GM19467 (cell line): ENCODE data around the gene TLE5.
"Not testable (repeated sequence)": the region's sequence is repeated elsewhere in the genome, so short reads cannot be mapped to it uniquely, and the experiment has no call there.

Experiments
- ATAC-seq: cut with Tn5 transposase; IDR thresholded peaks from one replicate; pipeline ENCODE4 v1.9.1; 2021; ENCODE audit warnings: mild to moderate bottlenecking, moderate library complexity; ENCODE audit not compliant: unreplicated experiment

The TLE5 gene

DNA sequence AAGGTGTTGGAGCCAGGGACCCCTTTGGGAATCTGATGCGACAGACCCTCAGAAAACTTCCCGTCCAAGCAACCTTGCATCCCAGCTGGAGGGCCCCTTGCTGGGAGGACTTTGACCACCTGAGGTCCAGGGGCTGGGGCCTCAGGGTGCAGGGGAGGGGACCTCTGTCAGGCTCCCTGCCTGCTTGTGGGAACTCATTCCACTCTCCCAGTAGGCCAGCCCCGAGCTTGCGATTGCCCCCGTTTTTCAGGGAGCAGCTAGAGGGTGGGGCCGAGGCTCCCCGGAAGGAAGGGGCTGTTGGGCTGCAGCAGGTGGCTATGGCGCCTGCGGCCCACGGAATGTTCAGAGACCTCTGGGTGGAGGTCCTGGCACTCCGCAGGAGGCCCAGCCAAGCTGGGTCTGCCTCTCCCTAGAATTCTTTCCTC is 34.6 kb upstream of the TLE5 start:
- no peak for ATAC-seq

DNA sequence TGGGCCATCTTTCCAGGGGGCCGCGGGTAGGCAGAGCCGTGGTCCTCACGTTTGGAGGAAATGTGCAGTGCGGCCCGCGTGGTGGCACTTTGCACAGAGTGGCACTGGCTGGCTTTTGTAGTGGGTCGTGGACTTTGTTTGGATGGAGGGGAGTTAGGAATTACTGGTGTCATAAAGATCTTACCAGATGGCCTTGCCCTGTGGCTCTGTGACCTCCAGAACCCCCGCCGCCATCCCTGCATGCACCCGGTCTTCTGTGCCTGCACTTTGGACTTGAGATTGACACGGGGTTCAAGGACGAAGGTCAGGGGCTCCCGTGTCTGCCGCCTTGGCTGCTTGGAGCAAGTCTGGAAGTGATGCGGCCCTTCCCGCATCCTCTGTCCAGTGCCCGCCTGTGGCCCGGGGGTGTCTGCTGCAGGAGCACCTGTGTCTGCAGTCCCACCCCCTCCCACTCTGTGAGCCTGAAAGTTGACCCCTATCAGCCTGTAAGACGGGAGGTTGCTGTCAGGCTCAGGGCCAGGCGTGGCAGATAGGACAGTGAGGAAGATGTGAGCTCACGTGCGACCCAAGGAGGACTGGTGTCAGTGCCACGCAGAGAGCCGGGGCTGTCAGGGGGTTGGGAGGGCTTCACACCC is 34.1 kb upstream of the TLE5 start:
- ATAC-seq = no peak

DNA sequence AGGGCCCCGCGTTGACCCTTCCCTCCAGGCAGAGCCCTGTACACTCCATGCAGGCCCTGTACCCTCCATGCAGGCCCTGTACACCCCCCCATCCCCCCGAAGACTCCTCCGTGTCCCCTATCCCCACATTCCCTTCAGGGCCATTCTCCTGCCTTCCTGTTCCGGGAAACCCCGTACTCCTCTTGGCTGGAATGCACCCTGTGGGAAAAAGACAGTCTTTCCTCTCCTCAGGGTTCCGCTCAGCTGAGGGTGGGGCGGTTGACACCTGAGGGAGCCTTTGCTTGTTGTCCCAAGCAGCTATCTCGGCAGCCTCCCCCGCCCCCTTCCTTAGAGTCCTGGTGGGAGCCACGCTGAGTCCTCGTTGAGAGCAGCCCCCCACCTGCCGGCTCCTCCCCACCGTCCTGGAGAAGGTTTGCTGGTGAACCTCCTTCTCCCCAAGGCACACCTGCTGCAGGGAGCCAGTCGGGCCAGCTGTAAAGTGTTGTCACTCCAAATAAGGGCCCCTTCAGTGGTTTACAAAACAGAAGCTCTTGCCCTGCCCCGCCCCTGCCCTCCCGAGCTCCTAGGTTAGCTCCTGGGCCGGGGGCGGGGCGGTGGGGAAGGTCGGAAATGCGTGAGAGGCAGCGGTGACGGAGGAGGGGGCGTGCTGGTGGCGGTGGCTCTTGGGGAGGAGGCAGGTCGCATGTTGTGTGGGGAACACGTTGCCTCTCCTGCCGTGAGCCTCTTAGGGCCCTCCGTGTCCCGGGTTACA is 33.3 kb upstream of the TLE5 start:
- no peak for ATAC-seq

DNA sequence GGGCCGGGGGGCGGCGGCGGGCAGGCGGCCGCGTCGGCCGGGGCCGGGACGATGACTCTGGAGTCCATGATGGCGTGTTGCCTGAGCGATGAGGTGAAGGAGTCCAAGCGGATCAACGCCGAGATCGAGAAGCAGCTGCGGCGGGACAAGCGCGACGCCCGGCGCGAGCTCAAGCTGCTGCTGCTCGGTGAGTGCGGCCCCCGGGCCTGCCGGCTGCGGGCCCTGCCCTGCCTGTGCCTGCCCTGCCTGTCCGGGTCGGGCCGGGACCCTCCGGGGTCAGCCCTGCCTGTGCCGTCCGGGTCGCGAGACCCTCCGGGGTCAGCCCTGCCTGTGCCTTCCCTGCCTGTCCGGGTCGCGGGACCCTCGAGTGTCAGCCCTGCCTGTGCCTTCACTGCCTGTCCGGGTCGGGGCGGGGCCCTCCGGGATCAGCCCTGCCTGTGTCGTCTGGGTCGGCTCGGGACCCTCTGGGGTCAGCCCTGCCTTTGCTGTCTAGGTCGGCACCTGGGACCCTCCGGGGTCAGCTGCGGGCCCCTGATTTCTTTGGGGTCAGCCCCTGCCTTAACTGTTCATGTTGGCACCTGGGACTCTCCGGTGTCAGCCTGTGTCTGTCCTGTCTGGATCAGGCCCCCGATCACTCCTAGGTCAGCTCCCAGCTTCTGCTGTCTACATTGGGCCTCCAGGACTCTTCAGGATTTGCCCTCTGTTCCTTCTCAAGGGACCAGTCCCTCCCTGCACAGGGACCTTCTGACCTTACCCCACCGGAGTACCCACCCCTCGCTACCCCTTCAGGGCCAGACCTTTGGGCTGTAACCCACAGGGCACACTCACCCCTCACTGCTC is 32.5 kb upstream of the TLE5 start:
- no peak for ATAC-seq

DNA sequence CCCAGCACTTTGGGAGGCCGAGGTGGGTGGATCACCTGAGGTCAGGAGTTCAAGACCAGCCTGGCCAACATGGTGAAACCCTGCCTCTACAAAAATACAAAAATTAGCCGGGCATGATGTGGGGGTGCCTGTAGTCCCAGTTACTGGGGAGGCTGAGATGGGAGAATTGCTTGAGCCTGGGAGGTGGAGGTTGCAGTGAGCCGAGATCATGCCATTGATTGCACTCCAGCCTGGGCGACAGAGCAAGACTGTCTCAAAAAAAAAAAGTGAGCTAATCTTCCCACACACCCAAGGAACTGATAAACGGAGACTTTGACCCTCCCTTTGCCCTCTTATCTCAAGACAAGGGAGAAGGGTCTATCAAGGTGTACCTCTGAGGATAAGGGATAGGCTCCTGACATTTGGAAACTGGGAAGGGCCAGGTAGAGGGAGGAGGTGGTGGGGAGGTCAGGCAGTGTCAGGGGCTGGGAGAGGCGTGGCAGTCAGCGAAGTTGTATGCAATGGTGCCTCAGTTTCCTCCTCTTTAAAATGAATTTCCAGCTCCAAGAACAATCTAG is 27.1 kb upstream of the TLE5 start:
- not testable (repeated sequence) for ATAC-seq

DNA sequence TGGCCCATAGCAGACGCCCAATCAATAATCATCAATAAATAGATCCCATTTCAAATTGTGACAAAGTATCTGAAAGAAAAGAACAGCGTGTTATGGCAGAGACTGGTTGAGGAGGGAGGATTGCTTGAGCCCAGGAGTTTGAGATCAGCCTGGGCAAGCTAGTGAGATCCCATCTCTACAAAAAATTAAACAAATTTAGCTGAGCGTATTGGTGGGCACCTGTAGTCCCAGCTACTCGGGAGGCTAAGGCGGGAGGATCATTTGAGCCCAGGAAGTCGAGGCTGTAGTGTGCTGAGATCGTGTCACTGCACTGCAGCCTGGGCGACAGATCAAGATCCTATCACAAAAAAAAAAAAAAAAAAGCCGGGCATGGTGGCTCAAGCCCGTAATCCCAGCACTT is 25.5 kb upstream of the TLE5 start:
- no peak for ATAC-seq

DNA sequence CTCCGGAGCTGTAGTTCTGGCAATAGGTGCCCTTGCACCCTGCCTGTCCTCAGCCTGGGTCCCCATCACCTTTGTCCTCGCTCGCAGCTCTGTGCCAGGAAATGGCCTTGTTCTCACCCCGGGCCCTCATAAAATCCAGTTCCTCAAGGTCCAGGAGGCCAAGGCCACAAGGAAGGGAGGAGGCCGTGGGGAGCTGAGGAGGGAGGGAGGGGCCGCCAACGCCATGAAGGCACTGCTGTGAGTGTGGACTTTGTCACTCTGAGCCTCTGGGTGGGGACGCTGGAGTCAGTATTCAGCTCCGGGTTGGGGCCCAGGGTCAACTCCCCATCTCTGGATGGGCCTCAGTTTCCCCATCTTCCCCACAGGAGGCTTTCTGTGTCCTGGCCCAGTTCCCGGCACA is 22.6 kb upstream of the TLE5 start:
- no peak for ATAC-seq

DNA sequence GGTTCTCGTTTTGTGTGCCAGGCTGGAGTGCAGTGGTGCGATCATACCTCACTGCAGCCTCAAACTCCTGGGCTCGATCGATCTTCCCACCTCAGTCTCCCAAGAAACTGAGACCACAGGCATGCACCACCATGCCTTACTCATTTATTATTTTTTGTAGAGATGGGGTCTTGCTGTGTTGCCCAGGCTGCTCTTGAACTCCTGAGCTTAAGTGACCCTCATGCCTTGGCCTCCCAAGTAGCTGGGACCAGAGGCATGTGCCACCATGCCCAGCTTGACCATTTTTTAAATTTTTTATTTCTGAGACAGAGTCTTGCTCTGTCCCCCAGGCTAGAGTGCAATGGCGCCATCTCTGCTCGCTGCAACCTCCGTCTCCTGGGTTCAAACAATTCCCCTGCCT is 21.7 kb upstream of the TLE5 start:
- ATAC-seq = no peak

DNA sequence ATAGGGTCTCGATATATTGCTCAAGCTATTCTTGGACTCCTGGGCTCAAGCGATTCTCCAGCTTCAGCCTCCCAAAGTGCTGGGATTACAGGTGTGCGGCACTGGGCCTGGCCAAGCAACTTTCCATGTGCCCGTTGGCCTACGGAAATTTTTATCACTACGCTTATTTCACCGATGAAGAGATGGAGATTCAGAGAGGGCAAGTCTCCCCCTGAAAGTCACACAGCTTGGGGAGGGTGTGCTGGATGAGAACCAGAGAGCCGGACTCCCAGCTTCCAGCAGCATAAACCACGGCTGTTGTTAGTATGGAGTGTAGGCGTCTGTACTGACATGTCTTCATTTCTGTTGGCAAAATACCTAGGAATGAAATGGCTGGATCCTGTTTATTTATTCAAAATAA is 20.0 kb upstream of the TLE5 start:
- ATAC-seq = no peak

DNA sequence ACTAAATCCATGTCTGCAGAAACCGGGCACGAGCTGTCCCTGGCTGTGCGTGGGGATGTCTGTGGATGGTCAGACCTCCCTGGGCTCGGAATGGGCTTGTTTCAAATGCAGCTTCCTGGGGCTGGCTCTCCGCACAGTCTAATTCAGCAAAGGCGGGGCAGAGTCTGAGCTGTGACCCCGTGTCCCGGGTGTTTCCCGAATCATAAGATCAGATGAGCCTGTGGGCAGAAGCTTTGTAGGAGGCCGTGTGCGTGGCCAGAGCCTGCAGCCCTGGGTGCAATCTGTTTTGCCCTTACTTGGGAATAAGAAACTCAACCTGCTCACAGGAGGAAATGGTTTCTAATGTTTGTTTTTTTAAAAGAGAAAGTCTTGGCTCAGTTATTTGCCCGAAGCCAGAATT is 18.0 kb upstream of the TLE5 start:
- no peak for ATAC-seq

DNA sequence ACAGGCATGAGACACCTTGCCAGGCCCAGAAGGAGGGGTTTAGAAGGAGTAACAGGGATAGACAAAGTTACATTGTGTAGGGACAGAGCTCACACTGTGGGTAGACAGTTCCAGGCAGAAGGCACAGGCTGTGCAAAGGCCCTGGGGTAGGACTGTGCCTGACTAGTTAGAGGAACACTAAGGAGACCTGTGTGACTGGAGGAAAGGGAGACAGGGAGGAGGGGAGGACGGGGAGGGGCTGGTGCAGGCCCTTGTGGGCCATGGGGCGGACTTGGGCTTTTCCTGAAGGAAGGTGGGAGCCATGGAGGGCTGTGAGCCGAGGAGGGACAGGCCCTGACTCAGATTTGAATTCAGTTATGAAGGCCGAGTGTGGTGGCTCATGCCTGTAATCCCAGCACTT is 17.3 kb upstream of the TLE5 start:
- ATAC-seq = no peak

DNA sequence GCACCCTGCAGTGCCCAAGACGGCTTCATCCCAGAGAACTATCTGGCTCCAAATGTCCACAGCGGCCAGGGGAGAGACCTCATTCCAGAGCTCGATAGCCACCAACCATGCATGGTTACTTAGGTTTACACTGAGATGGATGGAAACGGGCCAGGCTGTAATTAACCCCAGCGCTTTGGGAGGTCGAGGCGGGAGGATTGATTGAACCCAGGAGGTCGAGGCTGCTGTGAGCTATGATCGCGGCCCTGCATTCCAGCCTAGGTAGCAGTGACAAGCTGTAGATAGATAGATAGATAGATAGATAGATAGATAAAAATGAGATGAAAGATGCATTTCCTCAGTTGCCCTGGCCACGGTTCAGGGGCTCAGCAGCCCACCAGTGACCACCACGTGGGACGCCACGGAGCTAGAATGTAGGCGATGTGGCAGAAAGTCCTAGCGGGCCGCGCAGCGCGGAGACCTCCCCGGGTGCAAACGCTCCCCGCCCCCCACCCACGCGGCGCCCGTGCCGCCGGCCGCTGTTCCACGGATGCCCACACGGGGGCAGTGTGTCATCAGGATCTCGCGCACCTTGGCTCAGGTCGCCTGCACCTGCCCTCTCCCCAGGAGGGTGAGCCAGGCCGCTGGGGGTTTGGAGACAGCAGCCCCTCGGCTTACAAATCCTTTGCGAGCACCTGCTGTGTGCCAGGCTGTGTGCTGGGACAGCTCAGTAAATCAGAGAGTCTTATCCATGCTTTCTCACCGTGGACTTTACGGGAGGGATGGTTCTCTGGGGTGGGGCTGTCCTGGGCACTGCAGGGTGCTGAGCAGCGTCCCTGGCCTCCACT is 13.5 kb upstream of the TLE5 start:
- no peak for ATAC-seq

DNA sequence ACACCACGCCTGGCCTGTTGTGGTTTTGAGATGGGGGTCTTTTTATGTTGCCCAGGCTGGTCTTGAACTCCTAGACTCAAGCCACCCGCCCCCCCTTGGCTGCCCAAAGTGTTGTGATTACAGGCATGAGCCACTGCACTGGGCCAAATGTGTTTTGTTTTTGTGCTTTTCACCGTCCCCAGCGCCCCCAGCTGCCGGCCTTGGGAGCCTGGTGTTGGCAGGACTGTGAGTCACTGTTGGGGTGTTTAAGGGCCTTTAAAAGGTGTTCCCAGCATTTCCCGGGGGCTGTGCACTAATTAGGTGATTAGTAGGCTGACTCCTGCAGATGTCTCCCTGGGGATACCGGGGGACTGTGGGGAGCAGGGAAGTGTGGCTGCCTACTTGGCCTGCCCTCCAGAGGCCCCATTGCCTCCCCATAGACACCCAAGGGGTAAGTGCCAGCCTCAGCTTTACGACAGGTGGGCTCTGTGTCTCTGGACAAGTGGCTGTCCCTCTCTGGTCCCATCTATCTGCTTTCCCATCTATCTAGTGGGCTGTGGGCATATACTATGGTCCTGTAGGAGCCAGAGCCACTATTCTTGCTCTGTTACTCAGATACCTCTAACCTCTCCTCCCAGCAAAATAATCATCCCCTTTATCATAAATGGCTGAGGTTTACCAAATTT is 11.8 kb upstream of the TLE5 start:
- ATAC-seq = no peak

DNA sequence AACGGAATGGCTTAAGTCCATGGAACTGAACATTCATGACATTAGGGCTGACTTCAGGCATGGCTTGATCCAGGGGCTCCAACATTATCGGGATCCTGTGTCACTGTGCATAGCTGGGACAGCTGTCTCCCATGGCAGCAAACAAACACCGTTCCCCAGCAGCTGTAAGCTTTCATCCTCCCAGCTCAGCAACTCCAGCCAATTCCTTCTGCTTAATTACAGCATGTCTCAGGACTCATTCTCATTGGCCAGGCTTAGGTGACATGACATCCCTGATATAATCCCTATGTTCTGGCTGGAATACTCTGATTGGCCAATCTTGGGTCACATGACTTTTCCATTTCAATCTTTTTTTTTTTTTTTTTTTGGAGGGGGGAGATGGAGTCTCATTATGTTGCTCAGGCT is 10.9 kb upstream of the TLE5 start:
- no peak for ATAC-seq

DNA sequence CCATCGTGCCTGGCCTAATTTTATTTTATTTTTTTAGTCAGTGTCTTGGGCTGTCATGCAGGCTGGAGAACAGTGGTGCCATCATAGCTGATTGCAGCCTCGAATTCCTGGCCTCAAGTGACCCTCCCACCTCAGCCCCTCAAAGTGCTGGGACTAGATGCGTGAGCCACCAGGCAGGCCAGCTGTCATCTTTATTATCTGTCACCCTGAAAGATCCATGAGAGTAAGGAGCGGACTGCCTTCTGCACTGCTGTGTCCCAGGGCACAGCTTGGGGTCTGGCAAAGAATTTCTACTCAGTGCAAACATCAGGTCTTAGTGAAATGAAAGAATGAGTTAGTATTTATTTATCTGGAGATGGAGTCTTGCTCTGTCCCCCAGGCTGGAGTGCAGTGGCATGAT is 9.5 kb upstream of the TLE5 start:
- ATAC-seq = no peak

DNA sequence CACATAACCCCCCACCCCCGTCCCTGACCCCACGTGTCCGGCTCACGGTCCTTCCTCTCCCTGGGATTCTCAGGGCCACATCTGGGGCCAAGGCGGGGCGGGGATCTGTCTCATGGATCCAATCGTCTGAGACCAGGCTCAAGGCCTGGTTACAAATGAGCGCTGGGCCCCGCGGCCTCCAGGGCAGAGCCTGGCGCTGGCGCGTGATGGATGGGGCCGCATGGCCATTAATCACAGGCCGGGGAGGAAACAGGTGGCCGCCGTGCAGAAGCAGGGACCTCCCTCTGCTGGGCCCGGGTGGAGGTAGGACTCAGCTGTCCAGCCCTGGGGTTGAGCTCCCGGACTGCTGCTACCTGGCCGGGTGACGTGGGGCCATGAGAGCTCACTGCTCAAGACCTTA is 5.8 kb upstream of the TLE5 start:
- ATAC-seq = no peak

DNA sequence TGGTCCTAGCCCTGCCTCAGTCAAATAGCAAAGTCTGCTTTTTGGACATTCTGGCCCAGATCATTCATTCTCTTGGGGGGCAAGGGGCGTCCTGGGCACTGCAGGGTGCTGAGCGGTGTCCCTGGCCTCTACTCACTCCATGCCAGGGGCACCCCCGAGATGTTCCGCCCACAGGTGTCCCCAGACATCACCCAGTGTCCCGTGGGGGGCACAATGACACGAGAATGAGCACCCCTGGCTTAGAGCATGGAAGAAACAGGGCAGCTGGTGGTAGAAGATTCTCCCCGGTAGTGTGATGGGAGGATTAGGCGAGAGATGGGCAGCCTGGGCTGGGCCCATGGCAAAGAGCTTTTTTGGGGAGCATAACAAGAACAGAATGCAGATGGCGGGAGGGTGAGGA is 5.3 kb upstream of the TLE5 start:
- no peak for ATAC-seq

DNA sequence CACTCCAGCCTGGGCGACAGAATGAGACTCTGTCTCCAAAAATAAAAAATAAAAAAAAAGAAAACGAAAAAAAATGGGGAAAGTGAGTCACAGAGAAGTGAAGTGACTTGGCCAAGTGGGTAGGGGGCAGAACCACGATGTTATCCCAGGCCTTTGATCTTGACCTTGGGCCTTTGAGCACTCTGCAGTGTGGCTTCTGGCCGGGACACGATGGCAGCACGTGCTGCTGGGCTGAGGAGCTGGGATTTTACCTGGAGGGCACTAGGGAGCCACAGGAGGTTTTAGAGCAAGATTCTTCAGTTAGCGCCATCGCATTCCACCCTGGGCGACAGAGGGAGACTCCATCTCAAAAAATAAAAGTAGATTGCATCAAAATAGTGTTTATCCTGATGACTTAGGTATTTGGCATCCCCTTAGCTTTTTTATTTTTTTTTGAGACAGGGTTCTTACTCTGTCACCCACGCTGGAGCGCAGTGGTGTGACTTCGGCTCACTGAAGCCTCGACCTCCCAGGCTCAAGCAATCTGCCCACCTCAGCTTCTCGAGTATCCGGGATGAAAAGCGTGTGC is 4.3 kb upstream of the TLE5 start:
- no peak for ATAC-seq

DNA sequence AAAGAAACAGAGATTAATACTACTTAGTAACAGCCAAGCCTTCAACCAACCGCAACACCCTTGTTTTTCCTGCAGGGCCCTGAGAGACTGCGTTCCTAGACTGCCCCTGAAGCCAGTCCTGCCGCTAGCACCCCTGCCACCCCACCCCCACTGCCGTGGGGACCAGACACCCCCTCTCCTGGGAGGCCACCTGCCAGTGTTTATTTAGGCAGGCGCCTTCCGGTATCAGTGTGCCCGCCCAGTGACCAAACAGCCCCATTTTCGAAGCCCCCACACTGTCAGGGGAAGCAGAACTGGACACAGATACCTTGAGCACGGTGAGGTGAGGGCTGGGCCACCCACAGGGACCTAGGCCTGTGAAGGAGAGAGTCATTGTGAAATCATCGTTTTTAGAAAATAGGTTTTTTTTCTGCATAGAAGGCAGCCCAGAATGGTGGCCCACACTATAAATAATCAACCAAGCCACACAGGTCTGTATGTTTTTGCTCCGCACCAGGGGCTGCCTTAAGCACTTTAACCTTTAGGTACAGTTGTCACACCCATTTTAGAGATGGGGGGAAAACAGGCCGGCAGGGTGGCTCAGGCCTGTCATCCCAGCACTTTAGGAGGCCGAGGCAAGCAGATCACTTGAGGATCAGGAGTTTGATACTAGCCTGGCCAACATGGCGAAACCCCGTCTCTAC is 3.5 kb upstream of the TLE5 start:
- ATAC-seq = peak; percentile 57

DNA sequence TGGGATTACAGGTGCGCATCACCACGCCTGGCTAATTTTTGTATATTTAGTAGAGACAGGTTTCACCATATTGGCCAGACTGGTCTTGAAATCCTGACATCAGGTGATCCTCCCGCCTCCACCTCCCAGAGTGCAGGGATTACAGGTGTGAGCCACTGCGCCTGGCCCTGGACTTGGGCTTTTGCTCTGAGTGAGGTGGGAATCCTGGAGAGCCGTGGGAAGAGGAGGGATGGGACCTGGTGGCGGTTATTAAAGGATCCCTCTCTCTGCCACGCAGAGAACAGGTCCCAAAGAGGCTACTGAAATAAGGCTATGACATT is 1.7 kb upstream of the TLE5 start:
- ATAC-seq = no peak
